SU-DHL-6 (cell line): ENCODE results near the gene IL36G.

Source experiments
- H2AFZ ChIP-seq: fragments of 200-600 bp; sonication (generic); 2 replicates; pipeline ENCODE4 v1.6.1; 2014; ENCODE audit warnings: low read depth, mild to moderate bottlenecking, moderate library complexity, mixed read lengths, antibody characterized with exemption, low read length; ENCODE audit not compliant: severe bottlenecking
- H3F3A ChIP-seq: fragments of 200-600 bp; shearing (Covaris generic); 2 replicates; pipeline ENCODE4 v1.6.0; 2016; ENCODE audit warnings: antibody characterized with exemption, mild to moderate bottlenecking; ENCODE audit not compliant: insufficient read depth
- H3K27ac ChIP-seq: fragments of 200-600 bp; sonication (generic); 2 replicates; pipeline ENCODE4 v1.5.1; 2016; ENCODE audit warnings: low read depth, mild to moderate bottlenecking, low read length, moderate library complexity, mixed read lengths
- H3K27me3 ChIP-seq: fragments of 200-600 bp; sonication (generic), shearing (Covaris generic); 2 replicates; pipeline ENCODE4 v1.6.0; 2014; ENCODE audit warnings: mild to moderate bottlenecking, low read length
- H3K36me3 ChIP-seq: fragments of 200-600 bp; sonication (generic); 2 replicates; pipeline ENCODE4 v1.6.1; 2014; ENCODE audit warnings: mild to moderate bottlenecking, low read length, mixed read lengths
- H3K4me2 ChIP-seq: fragments of 300-600, 200-600 bp; shearing (Covaris generic), sonication (generic); 2 replicates; pipeline ENCODE4 v1.6.0; 2014; ENCODE audit warnings: low read length, low read depth, mild to moderate bottlenecking; ENCODE audit not compliant: poor library complexity, severe bottlenecking
- H3K4me3 ChIP-seq: fragments of 200-600 bp; sonication (generic); 2 replicates; pipeline ENCODE4 v1.5.1; 2014; ENCODE audit warnings: antibody characterized with exemption, low read length, mild to moderate bottlenecking, mixed read lengths; ENCODE audit not compliant: insufficient read depth, poor library complexity, severe bottlenecking
- H3K79me2 ChIP-seq: fragments of 200-600 bp; sonication (generic); 2 replicates; pipeline ENCODE4 v1.6.1; 2014; ENCODE audit warnings: mild to moderate bottlenecking, low read length, moderate library complexity; ENCODE audit not compliant: insufficient read depth
- H3K9ac ChIP-seq: fragments of 200-600 bp; sonication (generic); 2 replicates; pipeline ENCODE4 v1.7.0; 2014; ENCODE audit warnings: mild to moderate bottlenecking, low read length
- H3K9me2 ChIP-seq: fragments of 200-600 bp; sonication (generic); replicated peaks from 2 replicates; pipeline ENCODE4 v1.6.1; 2014; ENCODE audit warnings: low read length; ENCODE audit not compliant: insufficient read depth
- H3K9me3 ChIP-seq: fragments of 200-600 bp; sonication (generic); 2 replicates; pipeline ENCODE4 v1.6.1; 2014; ENCODE audit warnings: low read length, mixed read lengths; ENCODE audit not compliant: insufficient read depth
- H4K20me1 ChIP-seq: fragments of 200-600 bp; sonication (generic); 2 replicates; pipeline ENCODE4 v1.6.1; 2014; ENCODE audit warnings: low read depth, mild to moderate bottlenecking, antibody characterized with exemption, low read length, moderate library complexity, mixed read lengths
- CTCF ChIP-seq: fragments of 200-600 bp; sonication (generic); IDR thresholded peaks from one replicate; pipeline ENCODE4 v1.5.1; 2017; ENCODE audit warnings: antibody characterized with exemption, mild to moderate bottlenecking, low read length, moderate library complexity; ENCODE audit not compliant: insufficient read depth, poor library complexity, severe bottlenecking
- EZH2phosphoT487 ChIP-seq: fragments of 200-600 bp; sonication (generic), shearing (Covaris generic); conservative IDR thresholded peaks from 2 replicates; pipeline ENCODE4 v1.6.1; 2018; ENCODE audit warnings: mild to moderate bottlenecking, antibody characterized with exemption, low read length, moderate library complexity, mixed read lengths

Gene IL36G

GRCh38 chr2:113012436-113013335, 34.9 kb downstream of the IL36G start:
- Histone ChIP-seq H3K4me2 (no peak overlapping the region), H3K9me3 (no peaks in the 10 kb centered on the region), H3K9me2 (no peaks in the 10 kb centered on the region), H2AFZ (no peak overlapping the region), H3K9ac (no peak overlapping the region), H3K79me2 (no peaks in the 10 kb centered on the region), H3K27me3 (no peaks in the 10 kb centered on the region), H4K20me1 (no peaks in the 10 kb centered on the region), H3F3A (no peaks in the 10 kb centered on the region), H3K27ac (no peak overlapping the region), H3K36me3 (no peaks in the 10 kb centered on the region), H3K4me3 (no peak overlapping the region)
- TF ChIP-seq EZH2phosphoT487 (no peak), CTCF (no peak)

DNA sequence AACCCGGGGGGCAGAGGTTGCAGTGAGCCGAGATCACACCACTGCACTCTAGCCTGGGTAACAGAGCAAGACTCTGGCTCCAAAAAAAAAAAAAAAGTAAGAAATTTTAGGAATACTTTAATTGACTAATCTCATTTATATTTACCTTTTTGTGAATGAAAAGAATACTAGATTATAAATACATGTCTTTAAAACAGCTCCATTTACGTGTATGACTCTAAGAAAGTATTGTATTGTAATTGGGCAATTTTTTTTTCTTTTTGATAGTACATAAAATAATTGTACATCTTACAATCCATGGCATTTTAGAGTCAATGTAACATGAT, 35.5 kb downstream of the IL36G start:
- H3K4me3 ChIP-seq: no peak overlapping the region
- H3K4me2 ChIP-seq: no peak overlapping the region
- no peaks in the 10 kb centered on the region for H3K36me3 ChIP-seq
- H3K9me2 ChIP-seq: no peaks in the 10 kb centered on the region
- no peaks in the 10 kb centered on the region for H3K9me3 ChIP-seq
- H2AFZ ChIP-seq: no peak overlapping the region
- no peak overlapping the region for H3K27ac ChIP-seq
- no peaks in the 10 kb centered on the region for H4K20me1 ChIP-seq
- no peaks in the 10 kb centered on the region for H3K27me3 ChIP-seq
- no peaks in the 10 kb centered on the region for H3F3A ChIP-seq
- no peak overlapping the region for H3K9ac ChIP-seq
- TF ChIP-seq CTCF (no peak), EZH2phosphoT487 (no peak)
- no peaks in the 10 kb centered on the region for H3K79me2 ChIP-seq

DNA sequence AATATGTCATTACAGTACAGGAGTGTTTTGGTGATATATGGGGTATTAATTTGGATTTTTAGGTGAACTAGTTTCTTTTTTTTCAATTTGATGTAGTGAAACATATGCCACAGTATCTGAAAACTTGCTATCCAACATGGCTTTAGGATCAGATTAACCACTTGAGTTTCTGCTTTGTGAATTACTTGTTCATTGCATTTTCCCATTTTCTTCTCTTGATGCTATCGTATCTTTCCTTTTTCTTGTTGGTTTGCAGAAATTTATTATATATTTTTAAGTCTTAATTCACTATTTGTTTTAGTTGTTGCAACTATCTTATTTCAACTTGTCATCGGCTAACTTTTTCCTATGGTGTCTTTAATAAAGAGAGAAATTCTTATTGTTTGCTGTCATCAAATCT, 36.3 kb downstream of the IL36G start:
- Histone ChIP-seq H3K36me3 (no peaks in the 10 kb centered on the region), H3K4me3 (no peak overlapping the region), H3K9ac (no peak overlapping the region), H3K79me2 (no peaks in the 10 kb centered on the region), H3K9me2 (no peaks in the 10 kb centered on the region), H2AFZ (no peak overlapping the region), H3K27ac (no peak overlapping the region), H4K20me1 (no peaks in the 10 kb centered on the region), H3K9me3 (no peaks in the 10 kb centered on the region), H3K4me2 (no peak overlapping the region), H3F3A (no peaks in the 10 kb centered on the region), H3K27me3 (no peaks in the 10 kb centered on the region)
- TF ChIP-seq EZH2phosphoT487: no peak
- no peak for TF ChIP-seq CTCF
